NCI-H2171 treated with DMSO at 0.1 percent for 48 hours (cell line): ENCODE measurements around the gene PARP16.
"Not testable (repeated sequence)": the region's sequence is repeated elsewhere in the genome, so short reads cannot be mapped to it uniquely, and the experiment has no call there.

Experiments
- DNase-seq: peaks from one replicate; lab custom pipeline; 2025; lab: John Stamatoyannopoulos, UW

Gene PARP16

GRCh38 chr15:65275728-65276126 is 11.0 kb downstream of the PARP16 start:
- no peak for DNase-seq

DNA sequence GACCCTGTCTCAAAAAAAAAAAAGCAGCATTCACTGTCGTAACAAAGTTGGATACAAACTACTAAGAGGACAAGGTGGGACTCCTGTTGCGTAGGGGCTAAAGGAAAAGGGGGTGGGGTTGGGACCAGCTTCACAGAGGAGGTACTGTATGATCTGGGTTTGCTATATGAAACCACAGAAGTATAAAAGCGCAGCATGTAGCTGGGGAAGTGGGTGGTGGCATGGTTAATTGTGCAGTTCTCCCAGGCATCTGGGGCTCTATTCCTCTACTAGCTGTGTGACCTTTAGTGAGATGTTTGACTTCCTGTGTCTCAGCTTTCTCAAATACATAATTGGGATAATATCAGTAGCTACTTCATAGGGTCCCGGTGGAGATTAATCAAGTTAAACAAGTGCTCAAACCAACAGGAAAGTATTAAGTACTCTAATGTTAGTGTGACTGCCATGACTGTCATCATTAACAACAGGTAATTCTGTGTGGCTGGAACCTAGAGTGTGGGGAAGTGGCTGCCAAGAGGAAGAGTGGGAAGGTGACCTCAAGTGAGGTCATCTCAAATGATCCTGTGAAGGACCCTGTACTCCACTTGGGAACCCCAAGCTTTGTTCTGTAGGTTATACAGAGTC is 11.5 kb downstream of the PARP16 start:
- no peak for DNase-seq

- peak; percentile 66 for DNase-seq
These were observed 15.7 kb downstream of the PARP16 start for GRCh38 chr15:65270811-65271545.

GRCh38 chr15:65268411-65268810 is 18.3 kb downstream of the PARP16 start:
- no peak for DNase-seq

GRCh38 chr15:65266469-65266868 is 20.2 kb downstream of the PARP16 start:
- no peak for DNase-seq

- no peak for DNase-seq
These were observed 21.7 kb downstream of the PARP16 start for GRCh38 chr15:65264863-65265430.

DNA sequence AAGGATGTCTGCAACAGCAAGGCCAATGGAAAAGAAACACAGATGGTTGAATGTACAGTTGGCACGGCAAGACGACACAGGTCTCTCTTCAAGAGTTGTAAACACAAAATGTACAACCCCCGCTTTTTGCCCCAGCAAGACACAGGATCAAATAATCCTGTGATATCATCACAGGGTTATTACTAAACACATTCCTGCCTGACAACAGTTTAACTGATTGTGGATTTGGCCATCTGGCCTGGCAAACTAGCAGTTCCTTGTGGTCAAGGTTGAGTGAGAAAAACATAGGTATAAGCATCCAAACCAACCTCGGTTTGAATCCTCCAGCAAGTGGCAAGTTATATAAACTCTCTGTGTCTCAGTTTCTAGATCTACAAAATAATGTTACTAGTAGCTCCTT is 23.4 kb downstream of the PARP16 start:
- peak; percentile 27 for DNase-seq

DNA sequence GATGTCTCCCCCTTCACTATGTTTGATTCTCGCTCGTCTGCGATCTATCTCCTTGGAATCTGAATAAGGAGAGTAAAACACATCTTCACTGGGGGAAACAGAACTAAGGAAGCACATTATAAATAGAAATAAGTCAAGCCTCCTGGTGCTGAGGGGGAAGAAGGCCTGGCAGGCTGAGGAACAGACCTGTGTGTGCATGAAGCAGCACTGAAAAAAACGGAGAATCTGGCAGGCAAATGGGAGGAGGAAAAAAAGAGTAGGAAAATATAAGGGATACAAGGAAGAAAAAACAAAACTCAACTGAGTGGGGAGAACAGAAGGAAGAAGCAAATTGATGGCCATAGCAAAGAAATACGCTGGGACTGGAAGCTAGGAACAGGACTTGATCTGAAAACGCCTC is 25.7 kb downstream of the PARP16 start:
- DNase-seq = no peak

GRCh38 chr15:65259367-65259797 is 27.3 kb downstream of the PARP16 start:
- DNase-seq = no peak

DNA sequence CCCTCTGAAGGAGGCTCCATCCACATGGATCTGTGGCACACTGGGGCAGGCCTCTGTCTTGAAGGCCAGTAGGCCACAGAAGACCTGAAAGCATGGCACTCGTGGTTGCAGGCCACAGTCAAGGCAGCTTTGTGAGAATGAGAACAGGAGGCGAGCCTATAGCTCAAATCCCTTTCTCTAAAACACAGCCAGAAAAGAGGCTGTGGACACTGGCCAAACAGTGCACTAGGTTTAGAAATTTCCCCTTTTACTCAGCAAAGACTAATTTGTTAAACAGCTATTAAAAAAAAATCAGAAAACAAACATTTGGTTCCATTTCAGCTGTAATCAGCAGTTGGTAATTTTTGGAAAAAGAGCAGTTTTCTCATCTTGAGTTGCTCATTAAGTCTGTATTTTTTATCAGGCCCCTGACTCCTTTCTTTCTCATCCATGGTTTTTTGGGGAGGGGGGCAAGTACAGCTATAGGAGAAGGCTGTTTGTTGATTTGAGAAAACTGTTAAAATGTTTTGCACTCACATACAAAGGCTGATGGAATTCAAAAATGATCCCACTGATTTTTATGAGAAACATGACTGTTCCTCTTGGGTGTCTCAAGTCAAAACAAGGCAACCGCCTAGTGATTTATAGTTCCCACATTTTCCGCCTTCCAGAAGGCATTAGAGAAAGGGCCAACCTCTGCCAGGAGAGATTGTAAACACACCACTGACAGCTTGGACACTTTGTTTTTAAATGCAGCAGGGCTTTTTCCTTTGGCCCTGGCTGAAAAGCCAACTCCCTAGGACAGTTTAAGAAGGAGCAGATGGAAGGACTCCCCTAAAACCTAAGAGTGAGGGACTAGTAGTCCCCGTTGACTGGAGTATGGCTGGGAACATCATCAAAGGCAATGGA is 28.1 kb downstream of the PARP16 start:
- no peak for DNase-seq

GRCh38 chr15:65255486-65256140 is 31.1 kb downstream of the PARP16 start:
- no peak for DNase-seq

- no peak for DNase-seq
These were observed 31.9 kb downstream of the PARP16 start for GRCh38 chr15:65254758-65255157.

DNA sequence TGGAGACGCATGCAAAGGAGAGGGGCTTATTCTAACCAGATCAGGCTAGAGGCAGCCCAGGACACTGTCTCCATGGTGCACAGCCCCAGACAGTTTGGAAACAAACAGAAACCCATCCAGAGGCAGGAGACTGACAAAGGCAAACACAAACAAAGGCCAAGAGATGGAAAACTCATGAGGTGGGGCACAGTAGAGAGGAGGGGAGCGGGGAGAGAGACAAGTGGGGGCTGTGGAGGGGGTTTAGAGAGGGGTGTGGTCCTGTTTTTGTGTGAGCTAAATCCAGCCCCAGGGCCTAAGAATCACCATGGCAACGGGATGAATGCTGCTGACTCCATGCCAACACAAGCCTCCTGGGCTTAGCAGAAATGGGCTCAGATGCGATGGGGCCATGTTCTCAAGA is 32.3 kb downstream of the PARP16 start:
- DNase-seq = no peak

GRCh38 chr15:65249641-65250040 is 37.0 kb downstream of the PARP16 start:
- no peak for DNase-seq

GRCh38 chr15:65248511-65249255 is 38.0 kb downstream of the PARP16 start:
- no peak for DNase-seq

- DNase-seq = no peak
These were observed 39.7 kb downstream of the PARP16 start for GRCh38 chr15:65246939-65247338.

DNA sequence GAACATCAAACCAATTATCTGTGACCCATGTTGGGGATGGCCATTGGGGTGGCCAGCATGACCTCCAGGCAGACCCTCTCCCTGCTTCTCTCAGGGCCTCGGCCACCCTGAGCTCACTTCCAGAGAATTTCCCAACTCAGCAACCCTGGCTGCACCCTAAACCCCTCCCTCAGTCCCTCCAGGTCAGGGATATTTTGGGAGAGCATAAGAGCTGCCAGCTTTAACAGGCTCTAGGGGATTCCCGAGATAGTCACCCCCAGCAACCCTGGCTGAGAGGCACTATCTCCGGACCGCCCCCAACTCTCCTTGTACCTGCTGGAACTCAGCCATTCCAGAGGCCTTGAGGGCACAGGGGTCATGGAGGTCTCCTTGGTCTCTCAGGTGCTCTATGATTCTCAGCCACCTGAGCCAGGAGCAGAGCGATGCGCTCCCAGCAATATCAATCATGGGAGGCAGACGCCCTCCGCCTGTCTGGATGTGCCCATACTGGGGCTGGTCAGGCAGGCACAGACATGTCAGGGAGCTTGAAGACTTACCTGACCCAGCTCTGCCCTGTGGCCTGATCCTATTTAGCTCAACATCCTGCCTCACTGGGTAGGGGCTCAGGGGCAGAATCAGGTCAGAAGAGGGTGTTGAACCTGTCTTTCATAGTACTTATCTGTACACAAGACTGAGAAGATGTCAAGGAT is 40.5 kb downstream of the PARP16 start:
- DNase-seq = no peak

DNA sequence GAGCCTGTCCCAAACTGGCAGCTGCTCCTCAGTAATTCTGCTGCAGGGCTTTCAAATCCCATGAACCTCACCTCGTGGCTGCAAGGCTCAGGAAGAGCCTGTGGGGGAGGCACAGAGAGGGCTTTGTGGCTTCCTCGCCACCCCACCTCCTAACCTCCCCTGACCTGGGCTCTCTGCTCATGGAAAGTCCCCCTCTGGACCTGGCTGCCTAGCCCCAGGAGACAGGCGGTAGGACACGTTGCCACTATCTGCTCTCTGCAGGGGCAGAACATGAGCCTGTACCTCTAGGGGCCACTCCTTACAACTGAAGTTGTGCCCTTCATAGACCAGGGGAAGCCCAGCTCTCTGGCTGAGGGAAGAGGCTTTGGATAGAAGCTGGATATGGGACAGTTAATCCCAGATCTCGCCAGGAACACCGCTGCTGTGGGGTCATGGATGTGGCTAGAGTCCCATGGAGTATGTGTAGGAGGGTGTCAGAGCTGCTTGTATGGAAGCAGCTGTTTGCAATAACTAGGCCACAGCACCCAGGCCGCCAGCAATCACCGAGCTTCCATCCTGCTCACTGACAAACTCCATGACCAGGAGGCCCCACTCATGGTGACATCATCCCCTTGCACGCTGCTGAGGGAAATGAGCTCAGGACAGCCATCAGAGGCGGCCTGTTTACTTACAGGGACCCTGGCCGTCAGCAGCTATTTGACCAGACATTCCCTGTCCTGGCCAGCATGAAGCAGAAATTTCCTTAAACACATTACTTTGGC is 41.4 kb downstream of the PARP16 start:
- no peak for DNase-seq

GRCh38 chr15:65244638-65245037 is 42.0 kb downstream of the PARP16 start:
- no peak for DNase-seq

GRCh38 chr15:65236443-65236842 is 50.2 kb downstream of the PARP16 start:
- DNase-seq = not testable (repeated sequence)
